OCI-LY3 (cell line): ENCODE data around the gene GCAT.

Source experiments
- CTCF ChIP-seq: fragments of 200-600, 300-600 bp; sonication (generic); IDR thresholded peaks from 2 replicates; pipeline ENCODE4 v1.5.1; 2014; ENCODE audit warnings: antibody characterized with exemption, low read length, low read depth
- EZH2phosphoT487 ChIP-seq: fragments of 200-600 bp; shearing (Covaris generic); IDR thresholded peaks from 2 replicates; pipeline ENCODE4 v1.6.1; 2018; ENCODE audit warnings: antibody characterized with exemption, mixed run types, low read depth

- no peak for TF ChIP-seq CTCF
- no peak for TF ChIP-seq EZH2phosphoT487
Observed at GRCh38 chr22:37827056-37827455, 19.3 kb downstream of the GCAT start.
